ENCODE results near the gene SGPL1. TPM values are rescaled to one million over a fixed set of nuclear protein-coding genes. Genes with fewer than 3 reads are reported as not detected.

SGPL1 gene
- total and polyA plus RNA-seq, 10 of the 15 experiments (the other 5 are each of a cell fraction or from before 2014, with no cell fraction given), result 4.9 to 20.7 (median 10.6) TPM

GRCh38 chr10:70906031-70906783 is 90.5 kb downstream of the SGPL1 start (continued):
- TF ChIP-seq, protein P1, sequence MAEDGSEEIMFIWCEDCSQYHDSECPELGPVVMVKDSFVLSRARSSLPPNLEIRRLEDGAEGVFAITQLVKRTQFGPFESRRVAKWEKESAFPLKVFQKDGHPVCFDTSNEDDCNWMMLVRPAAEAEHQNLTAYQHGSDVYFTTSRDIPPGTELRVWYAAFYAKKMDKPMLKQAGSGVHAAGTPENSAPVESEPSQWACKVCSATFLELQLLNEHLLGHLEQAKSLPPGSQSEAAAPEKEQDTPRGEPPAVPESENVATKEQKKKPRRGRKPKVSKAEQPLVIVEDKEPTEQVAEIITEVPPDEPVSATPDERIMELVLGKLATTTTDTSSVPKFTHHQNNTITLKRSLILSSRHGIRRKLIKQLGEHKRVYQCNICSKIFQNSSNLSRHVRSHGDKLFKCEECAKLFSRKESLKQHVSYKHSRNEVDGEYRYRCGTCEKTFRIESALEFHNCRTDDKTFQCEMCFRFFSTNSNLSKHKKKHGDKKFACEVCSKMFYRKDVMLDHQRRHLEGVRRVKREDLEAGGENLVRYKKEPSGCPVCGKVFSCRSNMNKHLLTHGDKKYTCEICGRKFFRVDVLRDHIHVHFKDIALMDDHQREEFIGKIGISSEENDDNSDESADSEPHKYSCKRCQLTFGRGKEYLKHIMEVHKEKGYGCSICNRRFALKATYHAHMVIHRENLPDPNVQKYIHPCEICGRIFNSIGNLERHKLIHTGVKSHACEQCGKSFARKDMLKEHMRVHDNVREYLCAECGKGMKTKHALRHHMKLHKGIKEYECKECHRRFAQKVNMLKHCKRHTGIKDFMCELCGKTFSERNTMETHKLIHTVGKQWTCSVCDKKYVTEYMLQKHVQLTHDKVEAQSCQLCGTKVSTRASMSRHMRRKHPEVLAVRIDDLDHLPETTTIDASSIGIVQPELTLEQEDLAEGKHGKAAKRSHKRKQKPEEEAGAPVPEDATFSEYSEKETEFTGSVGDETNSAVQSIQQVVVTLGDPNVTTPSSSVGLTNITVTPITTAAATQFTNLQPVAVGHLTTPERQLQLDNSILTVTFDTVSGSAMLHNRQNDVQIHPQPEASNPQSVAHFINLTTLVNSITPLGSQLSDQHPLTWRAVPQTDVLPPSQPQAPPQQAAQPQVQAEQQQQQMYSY (CRISPR knock-in tag; IDR thresholded peaks at IDR 0.05), result no peak
- TF ChIP-seq CHD4 (IDR thresholded peaks at IDR 0.05), result no peak

DNA sequence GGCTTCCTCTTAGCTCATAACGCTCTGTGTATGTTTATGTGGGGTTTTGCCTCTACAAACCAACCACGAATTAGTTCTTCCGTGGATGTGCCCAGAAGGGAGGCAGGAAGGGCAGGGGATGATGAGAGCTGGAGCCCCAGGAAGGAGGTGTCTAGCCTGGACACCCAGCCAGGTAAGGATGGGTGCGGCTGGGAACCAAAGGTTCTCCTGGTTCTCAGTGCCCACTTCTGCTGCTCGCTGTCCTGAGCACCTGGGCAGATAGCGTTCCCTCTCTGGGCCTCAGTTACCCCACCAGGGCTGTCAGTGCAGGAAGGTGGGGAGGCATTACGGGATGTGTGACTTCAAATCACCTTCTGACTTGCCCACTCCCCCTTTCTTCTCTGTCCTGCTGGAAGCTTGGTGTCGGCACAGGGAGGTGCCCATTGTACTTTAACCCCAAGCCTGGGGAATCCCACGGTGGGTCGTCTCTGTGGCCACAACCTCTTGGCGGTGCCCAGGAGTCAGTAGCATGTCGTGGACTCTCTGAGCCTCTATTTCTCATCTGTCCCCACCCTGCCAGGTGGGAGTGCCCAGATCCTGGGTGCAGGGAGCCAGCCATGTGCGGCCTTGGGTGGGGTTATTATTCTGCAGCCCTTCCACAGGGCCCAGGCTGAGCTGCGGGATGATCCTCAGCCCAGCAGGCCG is 91.3 kb downstream of the SGPL1 start:
- no peak overlapping the region for H3K4me2 ChIP-seq (ENCODE audit: control insufficient read depth, insufficient read depth)
- intact Hi-C loops (cut with micrococcal nuclease; ENCODE audit: unreplicated experiment), result no loop called here
- H3K4me3 ChIP-seq, result no peak overlapping the region
- no peaks in the 10 kb centered on the region for H3K79me2 ChIP-seq (ENCODE audit: control insufficient read depth, insufficient read depth, low read length)
- H3K9me3 ChIP-seq (replicated peaks; ENCODE audit: control insufficient read depth, insufficient read depth, low read length), result no peaks in the 10 kb centered on the region
- H2AFZ ChIP-seq (ENCODE audit: control insufficient read depth, low read depth, low read length), result no peak overlapping the region
- ChIA-PET CTCF (no interaction called here), POLR2A (no interaction called here), RAD21 (ENCODE audit: unreplicated experiment) (no interaction called here), SMC1A (ENCODE audit: uncharacterized antibody, unreplicated experiment) (no interaction called here)
- H4K20me1 ChIP-seq (ENCODE audit: control insufficient read depth, insufficient read depth), result no peaks in the 10 kb centered on the region
- ATAC-seq (no peak), DNase-seq (ENCODE audit: low read depth, low spot score) (no peak), FAIRE-seq (no peak)
- H3K4me1 ChIP-seq (ENCODE audit: control insufficient read depth, insufficient read depth, low read length), result no peaks in the 10 kb centered on the region
- H3K9ac ChIP-seq (ENCODE audit: control insufficient read depth, insufficient read depth, low read length), result no peak overlapping the region
- H3K36me3 ChIP-seq (ENCODE audit: control insufficient read depth in 2 of 2, insufficient read depth in 2 of 2, low read length in 1 of 2), result no peaks in the 10 kb centered on the region
- in situ Hi-C loops (cut with MboI), result no loop called here
- H3K27me3 ChIP-seq (replicated peaks in 1 of 2; ENCODE audit: control insufficient read depth in 2 of 2, insufficient read depth in 2 of 2, low read length in 1 of 2), result peaks cover 0 to 2% of the 10 kb centered on the region in 2 experiments; a peak in 1 of 4 replicates
- BruUV-seq (replicated peaks), result no TSS peak
- WGBS (ENCODE audit: insufficient coverage, insufficient replicate concordance, low lambda C conversion rate, missing lambda C conversion rate), result 20% methylated on average over 15 of the region's 15 CpGs
- H3K27ac ChIP-seq (ENCODE audit: control insufficient read depth, insufficient read depth), result no peak overlapping the region
- TF ChIP-seq KDM1A (IDR thresholded peaks at IDR 0.05; ENCODE audit: borderline replicate concordance), result no peak

All from GM12878 (cell line).